K562 (cell line): Measurements from ENCODE around the gene ABHD12. TPM values are rescaled to one million over a fixed set of nuclear protein-coding genes. Genes with fewer than 3 reads are reported as not detected.

Experiments used
- ATF1 ChIP-seq, 2 experiments: fragments of 450-650 bp in 1 of 2; IDR thresholded peaks; 2 replicates each; pipeline ENCODE4 v1.6.1; 2016; ENCODE audit warnings: missing compliant biosample characterization in 1 of 2, missing genetic modification characterization in 1 of 2
- BRF2 ChIP-seq: IDR thresholded peaks from 3 replicates; pipeline ENCODE4 v1.6.1; 2011; ENCODE audit warnings: borderline replicate concordance, mild to moderate bottlenecking; ENCODE audit not compliant: insufficient read length, insufficient read depth
- CTBP1 ChIP-seq: fragments of 450-650 bp; IDR thresholded peaks from 2 replicates; pipeline ENCODE4 v1.6.1; 2016; ENCODE audit warnings: borderline replicate concordance
- JUN ChIP-seq, 2 experiments: sonication (generic) in 1 of 2; formaldehyde crosslinking in 1 of 2; IDR thresholded peaks; 2 replicates each; pipeline versions ENCODE4 v1.6.1 to v1.8.0; 2012 to 2022; ENCODE audit warnings: borderline replicate concordance in 2 of 2, mild to moderate bottlenecking in 2 of 2, improper control_type of control experiment in 1 of 2, low read depth in 1 of 2, low read length in 1 of 2, missing genetic modification reagents in 1 of 2
- NFRKB ChIP-seq: fragments of 450-650 bp; IDR thresholded peaks from 2 replicates; pipeline ENCODE4 v1.6.1; 2016; ENCODE audit warnings: low read depth
- PKNOX1 ChIP-seq: fragments of 450-650 bp; IDR thresholded peaks from 2 replicates; pipeline ENCODE4 v1.6.1; 2016
- RCOR1 ChIP-seq, 2 experiments: IDR thresholded peaks; 2 replicates each; pipeline ENCODE4 v1.6.1; 2012; ENCODE audit warnings: low read depth in 2 of 2, low read length in 2 of 2, borderline replicate concordance in 1 of 2, improper control_type of control experiment in 1 of 2
- THRB ChIP-seq: fragments of 450-650 bp; formaldehyde crosslinking; conservative IDR thresholded peaks from 2 replicates; pipeline ENCODE4 v1.4.0; 2022; ENCODE audit warnings: mild to moderate bottlenecking, missing genetic modification characterization
- TRIM24 ChIP-seq, 2 experiments: fragments of 450-650 bp; IDR thresholded peaks; 2 replicates each; pipeline ENCODE4 v1.6.1; 2016
- ZNF316 ChIP-seq: fragments of 450-650 bp; IDR thresholded peaks from 2 replicates; pipeline ENCODE4 v1.6.1; 2016
- ZNF318 ChIP-seq, 2 experiments: fragments of 450-650 bp; IDR thresholded peaks; 2 replicates each; pipeline ENCODE4 v1.6.1; 2016; ENCODE audit warnings: mild to moderate bottlenecking in 2 of 2, borderline replicate concordance in 1 of 2, low read depth in 1 of 2, moderate library complexity in 1 of 2
- polyA plus RNA-seq, 8 experiments: library from polyadenylated mRNA; depleted of rRNA in 4 of 8; stranded (reverse) in 5 of 8; unstranded in 3 of 8; fragments of >200 nt; fragmentation: Nextera tagmentation in 2 of 8; fragmentation: Illumina TruSeq in 1 of 8; extraction: Ambion mirVana in 2 of 8; extraction: Trizol in 1 of 8; gene quantifications; 2 replicates each; pipeline versions ENCODE4 v1.2.1 to v1.2.3, GENCODE V29; 2011 to 2014; ENCODE audit warnings: inconsistent platforms in 1 of 8, missing spikeins in 1 of 8
- total RNA-seq, 7 experiments: library from RNA; depleted of rRNA in 6 of 7; stranded (reverse); fragments of >200 nt in 6 of 7; fragmentation: Illumina TruSeq in 2 of 7; extraction: Trizol in 2 of 7; gene quantifications; 2 replicates each; pipeline versions ENCODE4 v1.2.1 to v1.2.3, GENCODE V29; 2011 to 2021; ENCODE audit warnings: low replicate concordance in 1 of 7
- TF ChIP-seq, protein P1 (sequence below): fragments of 450-650 bp; formaldehyde crosslinking; IDR thresholded peaks from 2 replicates; pipeline ENCODE4 v1.4.0; 2020; ENCODE audit warnings: mild to moderate bottlenecking, moderate library complexity

Gene ABHD12
- total and polyA plus RNA-seq, 9 of the 15 experiments (the other 6 are each of a cell fraction or from before 2014, with no cell fraction given) = 0.65 to 15.6 (median 9.1) TPM

DNA sequence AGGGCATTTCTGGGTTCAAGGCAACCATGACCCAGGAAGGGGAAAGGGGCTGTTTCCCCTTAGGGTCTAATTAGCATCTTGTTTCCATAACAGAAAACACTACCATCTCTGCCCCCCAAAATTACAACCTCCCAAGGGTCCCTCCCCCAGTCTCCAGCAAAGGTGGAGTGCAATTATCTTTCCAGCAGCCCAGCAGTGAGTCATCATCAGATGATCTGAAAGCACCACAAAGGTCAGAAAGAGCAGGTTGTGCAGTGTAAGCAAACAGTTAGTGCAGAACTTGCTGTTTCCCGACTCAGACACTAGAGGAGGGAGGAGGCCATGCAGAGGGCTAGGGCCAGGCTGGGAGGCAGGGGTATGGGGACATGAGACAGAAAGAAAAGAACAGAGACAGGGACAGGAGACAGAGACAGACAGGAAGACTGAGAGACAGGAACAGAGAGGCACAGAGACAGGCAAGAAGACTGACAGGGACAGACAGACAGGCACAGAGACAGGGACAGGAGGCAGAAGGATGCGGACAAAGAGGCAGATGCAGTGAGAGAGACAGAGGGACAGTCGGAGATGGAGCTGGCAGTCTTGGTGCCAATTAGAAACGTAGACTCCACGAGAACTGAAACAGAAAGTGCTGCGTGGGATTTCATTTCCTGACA, 80.2 kb downstream of the ABHD12 start (continued):
- peak in 1 of 2 experiments; percentile 80; a peak in 1 of 4 replicates for TF ChIP-seq ZNF318 (IDR thresholded peaks at IDR 0.05; ENCODE audit: borderline replicate concordance in 1 of 2, low read depth in 1 of 2)
- TF ChIP-seq BRF2 = no peak
- TF ChIP-seq RCOR1 (IDR thresholded peaks at IDR 0.05; ENCODE audit: borderline replicate concordance in 1 of 2, low read depth in 2 of 2, low read length in 2 of 2) = peak in 1 of 2 experiments; percentile 78; a peak in 2 of 4 replicates
- peak; percentile 70; the same call in 1 of the 2 replicates for TF ChIP-seq THRB (CRISPR knock-in tag)
- 0 out of 2 replicates have a peak, but pooled peaks have one; percentile 23 for TF ChIP-seq NFRKB
- peak; percentile 89 for TF ChIP-seq ZNF316
- TF ChIP-seq, protein P1, sequence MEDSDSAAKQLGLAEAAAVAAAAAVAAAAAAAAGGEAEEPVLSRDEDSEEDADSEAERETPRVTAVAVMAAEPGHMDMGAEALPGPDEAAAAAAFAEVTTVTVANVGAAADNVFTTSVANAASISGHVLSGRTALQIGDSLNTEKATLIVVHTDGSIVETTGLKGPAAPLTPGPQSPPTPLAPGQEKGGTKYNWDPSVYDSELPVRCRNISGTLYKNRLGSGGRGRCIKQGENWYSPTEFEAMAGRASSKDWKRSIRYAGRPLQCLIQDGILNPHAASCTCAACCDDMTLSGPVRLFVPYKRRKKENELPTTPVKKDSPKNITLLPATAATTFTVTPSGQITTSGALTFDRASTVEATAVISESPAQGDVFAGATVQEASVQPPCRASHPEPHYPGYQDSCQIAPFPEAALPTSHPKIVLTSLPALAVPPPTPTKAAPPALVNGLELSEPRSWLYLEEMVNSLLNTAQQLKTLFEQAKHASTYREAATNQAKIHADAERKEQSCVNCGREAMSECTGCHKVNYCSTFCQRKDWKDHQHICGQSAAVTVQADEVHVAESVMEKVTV (CRISPR knock-in tag) = peak; percentile 39; the same call in 1 of the 2 replicates
- TF ChIP-seq ATF1 (CRISPR knock-in tag; IDR thresholded peaks at IDR 0.05) = no peak
- peak; percentile 44; the same call in 1 of the 2 replicates for TF ChIP-seq ATF1 (tag; IDR thresholded peaks at IDR 0.05)
- peak; percentile 86 for TF ChIP-seq CTBP1
- peak; percentile 56 for TF ChIP-seq PKNOX1
- peak in 1 of 2 experiments; percentile 38; a peak in 1 of 4 replicates for TF ChIP-seq TRIM24 (IDR thresholded peaks at IDR 0.05)
- peak; percentile 96 for TF ChIP-seq JUN (IDR thresholded peaks at IDR 0.05; ENCODE audit: borderline replicate concordance, low read depth, low read length)
- TF ChIP-seq JUN (CRISPR knock-in tag; IDR thresholded peaks at IDR 0.05; ENCODE audit: borderline replicate concordance) = no peak
